HG02885 (cell line): ENCODE measurements around the gene TBC1D12.
"Not testable (repeated sequence)": the region's sequence is repeated elsewhere in the genome, so short reads cannot be mapped to it uniquely, and the experiment has no call there.

Source experiments
- ATAC-seq: cut with Tn5 transposase; IDR thresholded peaks from one replicate; pipeline ENCODE4 v1.9.1; 2021; ENCODE audit warnings: mild to moderate bottlenecking; ENCODE audit not compliant: unreplicated experiment, poor library complexity

TBC1D12 gene

GRCh38 chr10:94524146-94524545, 121.8 kb downstream of the TBC1D12 start:
- ATAC-seq, result no peak

GRCh38 chr10:94524711-94525110, 122.4 kb downstream of the TBC1D12 start:
- ATAC-seq, result no peak

- not testable (repeated sequence) for ATAC-seq
These were observed 129.2 kb downstream of the TBC1D12 start for GRCh38 chr10:94531550-94531949.

- ATAC-seq, result no peak
These were observed 130.7 kb downstream of the TBC1D12 start for GRCh38 chr10:94533027-94533426.

- not testable (repeated sequence) for ATAC-seq
These were observed 139.9 kb downstream of the TBC1D12 start for GRCh38 chr10:94542282-94542681.

GRCh38 chr10:94545391-94546048, 143.2 kb downstream of the TBC1D12 start, which contains the start of gene HELLS:
Gene HELLS (plus strand): TSS chr10:94545788. CDS start chr10:94545922, 134 bp downstream.
- ATAC-seq, result peak; percentile 73

GRCh38 chr10:94546049-94546900, 143.9 kb downstream of the TBC1D12 start:
- peak; percentile 19 for ATAC-seq

- no peak for ATAC-seq
These were observed 144.5 kb downstream of the TBC1D12 start for GRCh38 chr10:94546901-94547185.

GRCh38 chr10:94549221-94549620, 146.9 kb downstream of the TBC1D12 start:
- no peak for ATAC-seq

GRCh38 chr10:94567714-94568307, 165.5 kb downstream of the TBC1D12 start:
- not testable (repeated sequence) for ATAC-seq

GRCh38 chr10:94571081-94571480, 168.7 kb downstream of the TBC1D12 start:
- ATAC-seq, result no peak

- no peak for ATAC-seq
These were observed 169.2 kb downstream of the TBC1D12 start for GRCh38 chr10:94571528-94571927.

GRCh38 chr10:94578790-94579189, 176.4 kb downstream of the TBC1D12 start:
- ATAC-seq, result no peak

GRCh38 chr10:94583124-94583523, 180.8 kb downstream of the TBC1D12 start:
- ATAC-seq, result no peak
